Measurements from ENCODE around the gene PTPRN2. TPM values are rescaled to one million over a fixed set of nuclear protein-coding genes. Genes with fewer than 3 reads are reported as not detected.

The PTPRN2 gene
- total and polyA plus RNA-seq, 2 donors (not counting 1 experiment from before 2014, with no cell fraction given): 0.54 to 1.2 TPM

DNA sequence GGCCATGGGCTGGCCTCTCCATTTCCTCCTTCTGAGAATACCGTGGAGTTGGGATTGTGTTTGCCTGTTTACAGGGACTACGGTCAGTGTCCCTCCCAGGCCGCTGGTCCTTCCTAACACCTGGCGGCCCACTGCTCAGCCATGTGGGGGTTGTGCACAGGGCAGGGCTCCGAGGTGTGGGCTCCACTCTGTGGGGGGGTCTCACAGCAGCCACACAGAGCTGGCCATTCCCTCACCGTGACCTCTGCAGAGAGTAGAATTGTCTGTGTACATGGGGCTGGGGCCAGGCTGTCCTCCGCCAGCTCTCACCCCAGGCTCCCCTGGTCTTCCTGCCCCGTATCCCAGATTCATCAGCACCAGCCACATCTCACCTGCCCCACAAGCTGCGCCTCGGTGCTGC lies 60.1 kb downstream of the PTPRN2 start:
- H3K4me2 ChIP-seq (ENCODE audit: extremely low read depth, insufficient read depth, low read length): no peak overlapping the region
- no peaks in the 10 kb centered on the region for H4K20me1 ChIP-seq (ENCODE audit: control insufficient read depth, extremely low read depth, insufficient read depth, low read length)
- H3K27ac ChIP-seq (ENCODE audit: insufficient read depth, low read length): no peak overlapping the region
- H3K27me3 ChIP-seq (ENCODE audit: control insufficient read depth, insufficient read depth, low read length): no peaks in the 10 kb centered on the region
- no peak overlapping the region for H3K9ac ChIP-seq (ENCODE audit: insufficient read depth, low read length)
- H3K79me2 ChIP-seq (ENCODE audit: control insufficient read depth, insufficient read depth, low read length): no peaks in the 10 kb centered on the region
- no peak overlapping the region for H3K4me3 ChIP-seq (replicated peaks in 1 of 4; ENCODE audit: control extremely low read depth in 1 of 4, insufficient read depth in 1 of 4, low read depth in 3 of 4, low read length in 4 of 4)
- H3K4me1 ChIP-seq (ENCODE audit: control insufficient read depth, extremely low read depth, insufficient read depth, low read length): no peaks in the 10 kb centered on the region
- no peak overlapping the region for H2AFZ ChIP-seq (ENCODE audit: low read length)
- no peak for DNase-seq (ENCODE audit: low read depth in 2 of 2)
- TF ChIP-seq EZH2 (IDR thresholded peaks at IDR 0.05; ENCODE audit: low read length, missing control alignments): no peak
- TF ChIP-seq CTCF (conservative IDR thresholded peaks at IDR 0.05 in 1 of 2, IDR thresholded peaks at IDR 0.05 in 1 of 2; ENCODE audit: low read depth in 1 of 2, low read length in 2 of 2): no peak
- no peaks in the 10 kb centered on the region for H3K9me3 ChIP-seq (ENCODE audit: control insufficient read depth, insufficient read depth, low read depth, low read length)
- H3K36me3 ChIP-seq (ENCODE audit: control insufficient read depth, insufficient read depth, low read length): no peaks in the 10 kb centered on the region

DNA sequence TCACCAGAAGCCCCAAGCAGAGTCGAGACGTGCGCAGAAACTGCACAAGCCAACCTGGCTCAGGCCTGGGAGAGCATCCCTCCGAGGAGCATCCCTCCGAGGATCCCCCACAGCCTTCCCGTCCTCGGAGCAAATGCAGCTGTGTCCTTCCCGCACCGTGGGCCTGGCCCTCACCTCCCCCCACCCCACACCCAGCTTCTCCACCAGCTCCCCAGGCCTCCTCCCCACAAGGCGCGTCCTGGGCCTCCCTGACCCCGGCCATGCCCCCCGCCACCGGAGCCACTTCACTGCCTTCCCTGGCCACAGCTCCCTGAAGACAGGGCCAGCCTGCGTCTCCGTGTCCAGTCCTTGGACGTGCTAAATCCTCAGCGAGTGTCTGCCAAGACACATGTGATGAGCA lies 60.6 kb downstream of the PTPRN2 start:
- no peak overlapping the region for H3K9ac ChIP-seq (ENCODE audit: insufficient read depth, low read length)
- H3K4me2 ChIP-seq (ENCODE audit: extremely low read depth, insufficient read depth, low read length): no peak overlapping the region
- H2AFZ ChIP-seq (ENCODE audit: low read length): no peak overlapping the region
- H3K27ac ChIP-seq (ENCODE audit: insufficient read depth, low read length): no peak overlapping the region
- no peaks in the 10 kb centered on the region for H3K36me3 ChIP-seq (ENCODE audit: control insufficient read depth, insufficient read depth, low read length)
- TF ChIP-seq CTCF (conservative IDR thresholded peaks at IDR 0.05 in 1 of 2, IDR thresholded peaks at IDR 0.05 in 1 of 2; ENCODE audit: low read depth in 1 of 2, low read length in 2 of 2): no peak
- H3K4me3 ChIP-seq (replicated peaks in 1 of 4; ENCODE audit: control extremely low read depth in 1 of 4, insufficient read depth in 1 of 4, low read depth in 3 of 4, low read length in 4 of 4): no peak overlapping the region
- DNase-seq (ENCODE audit: low read depth in 2 of 2): no peak
- no peaks in the 10 kb centered on the region for H3K79me2 ChIP-seq (ENCODE audit: control insufficient read depth, insufficient read depth, low read length)
- H3K4me1 ChIP-seq (ENCODE audit: control insufficient read depth, extremely low read depth, insufficient read depth, low read length): no peaks in the 10 kb centered on the region
- H4K20me1 ChIP-seq (ENCODE audit: control insufficient read depth, extremely low read depth, insufficient read depth, low read length): no peaks in the 10 kb centered on the region
- H3K27me3 ChIP-seq (ENCODE audit: control insufficient read depth, insufficient read depth, low read length): no peaks in the 10 kb centered on the region
- no peaks in the 10 kb centered on the region for H3K9me3 ChIP-seq (ENCODE audit: control insufficient read depth, insufficient read depth, low read depth, low read length)

DNA sequence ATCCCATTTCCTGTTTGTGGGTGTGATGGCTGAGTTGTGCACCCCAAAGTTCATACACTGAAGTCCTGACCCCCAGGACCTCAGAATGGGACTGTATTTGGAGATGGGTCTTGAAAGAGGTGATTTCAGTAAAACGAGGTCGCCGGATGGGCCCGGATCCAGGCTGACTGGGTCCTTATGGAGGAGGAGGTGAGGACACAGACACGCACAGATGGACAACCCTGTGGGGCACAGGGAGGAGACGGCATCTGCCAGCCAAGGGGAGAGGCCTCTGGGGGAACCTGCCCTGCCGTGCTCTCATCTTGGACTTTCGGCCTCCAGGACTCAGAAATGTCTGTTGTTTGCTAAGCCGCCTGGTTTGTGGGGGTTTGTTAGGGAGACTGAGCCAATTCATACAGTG lies 61.1 kb downstream of the PTPRN2 start:
- no peaks in the 10 kb centered on the region for H3K79me2 ChIP-seq (ENCODE audit: control insufficient read depth, insufficient read depth, low read length)
- no peak overlapping the region for H3K27ac ChIP-seq (ENCODE audit: insufficient read depth, low read length)
- H3K36me3 ChIP-seq (ENCODE audit: control insufficient read depth, insufficient read depth, low read length): no peaks in the 10 kb centered on the region
- no peak overlapping the region for H3K4me2 ChIP-seq (ENCODE audit: extremely low read depth, insufficient read depth, low read length)
- TF ChIP-seq CTCF (conservative IDR thresholded peaks at IDR 0.05 in 1 of 2, IDR thresholded peaks at IDR 0.05 in 1 of 2; ENCODE audit: low read depth in 1 of 2, low read length in 2 of 2): no peak
- no peak for TF ChIP-seq EZH2 (IDR thresholded peaks at IDR 0.05; ENCODE audit: low read length, missing control alignments)
- H3K9ac ChIP-seq (ENCODE audit: insufficient read depth, low read length): no peak overlapping the region
- H4K20me1 ChIP-seq (ENCODE audit: control insufficient read depth, extremely low read depth, insufficient read depth, low read length): no peaks in the 10 kb centered on the region
- H3K4me3 ChIP-seq (replicated peaks in 1 of 4; ENCODE audit: control extremely low read depth in 1 of 4, insufficient read depth in 1 of 4, low read depth in 3 of 4, low read length in 4 of 4): no peak overlapping the region
- H2AFZ ChIP-seq (ENCODE audit: low read length): no peak overlapping the region
- no peaks in the 10 kb centered on the region for H3K4me1 ChIP-seq (ENCODE audit: control insufficient read depth, extremely low read depth, insufficient read depth, low read length)
- DNase-seq (ENCODE audit: low read depth in 2 of 2): no peak
- H3K9me3 ChIP-seq (ENCODE audit: control insufficient read depth, insufficient read depth, low read depth, low read length): peaks cover 1% of the 10 kb centered on the region
- H3K27me3 ChIP-seq (ENCODE audit: control insufficient read depth, insufficient read depth, low read length): no peaks in the 10 kb centered on the region

Data from fibroblast of lung (primary cell).